GM10266 (cell line): ENCODE data around the gene SERPINI1.

Experiments
- DNase-seq: peaks from one replicate; pipeline ENCODE4 v3.0.0; 2012; ENCODE audit errors: extremely low spot score
- CTCF ChIP-seq: IDR thresholded peaks from 2 replicates; pipeline ENCODE4 v1.5.1; 2012; ENCODE audit warnings: mild to moderate bottlenecking, low read depth; ENCODE audit not compliant: control insufficient read depth, insufficient read depth; ENCODE audit errors: missing control alignments

Gene SERPINI1

GRCh38 chr3:167742338-167742737, 6.8 kb downstream of the SERPINI1 start:
- no peak for TF ChIP-seq CTCF
- no peak for DNase-seq

GRCh38 chr3:167743799-167744198, 8.3 kb downstream of the SERPINI1 start:
- DNase-seq, result no peak
- no peak for TF ChIP-seq CTCF

GRCh38 chr3:167749209-167749608, 13.7 kb downstream of the SERPINI1 start:
- DNase-seq, result no peak
- no peak for TF ChIP-seq CTCF

GRCh38 chr3:167749728-167750127, 14.2 kb downstream of the SERPINI1 start:
- DNase-seq, result no peak

GRCh38 chr3:167750272-167750971, 14.9 kb downstream of the SERPINI1 start:
- peak; percentile 56 for DNase-seq
- no peak for TF ChIP-seq CTCF

More at GRCh38 chr3:167749728-167750127, 14.2 kb downstream of the SERPINI1 start:
- TF ChIP-seq CTCF, result no peak

GRCh38 chr3:167754049-167754448, 18.5 kb downstream of the SERPINI1 start:
- DNase-seq, result no peak
- TF ChIP-seq CTCF, result no peak

- no peak for TF ChIP-seq CTCF
- DNase-seq, result no peak
Measured at GRCh38 chr3:167761302-167761701, 25.8 kb downstream of the SERPINI1 start.
